Measurements from ENCODE around the gene SBF1. TPM values are rescaled to one million over a fixed set of nuclear protein-coding genes. Genes with fewer than 3 reads are reported as not detected.

SBF1 gene
- total RNA-seq, 1 donor from 2014 or later, result 206 TPM

- DNase-seq, result no peak
- no peaks in the 10 kb centered on the region for H3K36me3 Mint-ChIP-seq (ENCODE audit: unreplicated experiment)
- H3K9me3 Mint-ChIP-seq (ENCODE audit: unreplicated experiment), result peaks cover 5% of the 10 kb centered on the region
- H3K4me1 Mint-ChIP-seq (ENCODE audit: low read depth, unreplicated experiment), result no peaks in the 10 kb centered on the region
- no peak overlapping the region for H3K27ac Mint-ChIP-seq (ENCODE audit: unreplicated experiment)
- peaks cover 6% of the 10 kb centered on the region for H3K27me3 Mint-ChIP-seq (ENCODE audit: unreplicated experiment)
- TF ChIP-seq CTCF (IDR thresholded peaks at IDR 0.05; ENCODE audit: partially characterized antibody, unreplicated experiment), result no peak
- no peak overlapping the region for H3K4me3 Mint-ChIP-seq (ENCODE audit: unreplicated experiment)
These were observed 44.3 kb upstream of the SBF1 start for GRCh38 chr22:50519151-50519550.

- Mint-ChIP-seq H3K4me1 (ENCODE audit: low read depth, unreplicated experiment) (no peaks in the 10 kb centered on the region), H3K27ac (ENCODE audit: unreplicated experiment) (no peak overlapping the region), H3K36me3 (ENCODE audit: unreplicated experiment) (no peaks in the 10 kb centered on the region), H3K4me3 (ENCODE audit: unreplicated experiment) (no peak overlapping the region), H3K9me3 (ENCODE audit: unreplicated experiment) (peaks cover 5% of the 10 kb centered on the region), H3K27me3 (ENCODE audit: unreplicated experiment) (peaks cover 8% of the 10 kb centered on the region)
- no peak for DNase-seq
- no peak for TF ChIP-seq CTCF (IDR thresholded peaks at IDR 0.05; ENCODE audit: partially characterized antibody, unreplicated experiment)
These were observed 43.8 kb upstream of the SBF1 start for GRCh38 chr22:50518606-50519005.

GRCh38 chr22:50517495-50518260 is 42.8 kb upstream of the SBF1 start:
- H3K27ac Mint-ChIP-seq (ENCODE audit: unreplicated experiment), result no peak overlapping the region
- H3K27me3 Mint-ChIP-seq (ENCODE audit: unreplicated experiment), result peaks cover 8% of the 10 kb centered on the region
- DNase-seq, result no peak
- H3K4me1 Mint-ChIP-seq (ENCODE audit: low read depth, unreplicated experiment), result no peaks in the 10 kb centered on the region
- no peak overlapping the region for H3K4me3 Mint-ChIP-seq (ENCODE audit: unreplicated experiment)
- peaks cover 5% of the 10 kb centered on the region for H3K9me3 Mint-ChIP-seq (ENCODE audit: unreplicated experiment)
- no peaks in the 10 kb centered on the region for H3K36me3 Mint-ChIP-seq (ENCODE audit: unreplicated experiment)
- TF ChIP-seq CTCF (IDR thresholded peaks at IDR 0.05; ENCODE audit: partially characterized antibody, unreplicated experiment), result no peak

GRCh38 chr22:50516891-50517290 is 42.1 kb upstream of the SBF1 start:
- Mint-ChIP-seq H3K36me3 (ENCODE audit: unreplicated experiment) (no peaks in the 10 kb centered on the region), H3K4me1 (ENCODE audit: low read depth, unreplicated experiment) (no peaks in the 10 kb centered on the region), H3K27ac (ENCODE audit: unreplicated experiment) (no peak overlapping the region), H3K4me3 (ENCODE audit: unreplicated experiment) (no peak overlapping the region), H3K9me3 (ENCODE audit: unreplicated experiment) (peaks cover 5% of the 10 kb centered on the region), H3K27me3 (ENCODE audit: unreplicated experiment) (peaks cover 8% of the 10 kb centered on the region)
- DNase-seq, result no peak
- TF ChIP-seq CTCF (IDR thresholded peaks at IDR 0.05; ENCODE audit: partially characterized antibody, unreplicated experiment), result no peak

- TF ChIP-seq CTCF (IDR thresholded peaks at IDR 0.05; ENCODE audit: partially characterized antibody, unreplicated experiment), result no peak
- H3K27ac Mint-ChIP-seq (ENCODE audit: unreplicated experiment), result no peak overlapping the region
- peaks cover 8% of the 10 kb centered on the region for H3K27me3 Mint-ChIP-seq (ENCODE audit: unreplicated experiment)
- H3K9me3 Mint-ChIP-seq (ENCODE audit: unreplicated experiment), result peaks cover 5% of the 10 kb centered on the region
- no peaks in the 10 kb centered on the region for H3K4me1 Mint-ChIP-seq (ENCODE audit: low read depth, unreplicated experiment)
- no peak overlapping the region for H3K4me3 Mint-ChIP-seq (ENCODE audit: unreplicated experiment)
- no peaks in the 10 kb centered on the region for H3K36me3 Mint-ChIP-seq (ENCODE audit: unreplicated experiment)
- no peak for DNase-seq
These were observed 41.2 kb upstream of the SBF1 start for GRCh38 chr22:50516068-50516467.

Measured in glutamatergic neuron (in vitro differentiated cells).